Measurements from ENCODE around the gene TCF7L2.
A peak's percentile ranks its signal among the peaks of the same experiment; 100 is the strongest.
"Not testable (repeated sequence)": the region's sequence is repeated elsewhere in the genome, so short reads cannot be mapped to it uniquely, and the experiment has no call there.

Gene TCF7L2

GRCh38 chr10:113103131-113103840, 153.2 kb downstream of the TCF7L2 start:
- no peak for DNase-seq

DNA sequence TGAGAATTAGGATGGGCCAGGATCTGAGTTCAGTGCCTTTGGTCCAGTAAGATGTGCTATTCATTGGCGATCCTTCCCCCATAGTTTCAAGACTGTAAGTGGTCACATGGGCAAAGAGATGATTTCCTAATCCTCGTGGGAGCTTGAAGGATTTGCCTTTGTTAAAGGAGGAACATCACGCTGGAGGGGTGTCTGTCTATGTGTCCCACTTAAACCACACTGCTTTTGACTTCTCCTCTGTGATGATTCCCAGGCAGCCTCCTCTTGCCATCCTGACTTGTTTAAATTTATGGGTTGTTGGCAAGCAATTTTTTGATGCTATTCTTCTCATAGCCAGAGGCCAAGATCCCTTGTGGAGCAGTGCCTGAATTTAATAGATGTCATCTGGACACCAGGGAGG, 154.0 kb downstream of the TCF7L2 start:
- DNase-seq, result no peak

- DNase-seq, result peak; percentile 56
Observed at GRCh38 chr10:113108194-113108835, 158.3 kb downstream of the TCF7L2 start.

DNA sequence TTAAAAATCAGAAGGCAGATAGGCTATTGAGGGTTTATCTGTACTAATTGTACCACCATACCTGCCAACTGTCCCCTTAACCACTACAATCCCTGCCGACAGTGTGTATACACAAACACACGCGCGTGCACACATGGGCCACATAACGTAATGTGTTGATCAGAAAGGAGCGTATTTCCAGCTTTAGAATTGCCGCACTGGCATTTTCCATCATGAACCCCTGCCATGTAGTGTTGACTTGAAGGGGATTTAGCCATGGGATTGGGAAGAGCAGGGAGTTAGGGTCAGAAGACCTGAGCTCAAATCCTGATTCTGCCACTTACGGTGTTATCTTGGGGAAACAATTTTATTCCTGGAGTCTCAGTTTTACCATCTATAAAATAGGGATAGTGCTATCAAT, 158.9 kb downstream of the TCF7L2 start:
- no peak for DNase-seq

GRCh38 chr10:113109482-113109881, 159.4 kb downstream of the TCF7L2 start:
- DNase-seq, result not testable (repeated sequence)

DNA sequence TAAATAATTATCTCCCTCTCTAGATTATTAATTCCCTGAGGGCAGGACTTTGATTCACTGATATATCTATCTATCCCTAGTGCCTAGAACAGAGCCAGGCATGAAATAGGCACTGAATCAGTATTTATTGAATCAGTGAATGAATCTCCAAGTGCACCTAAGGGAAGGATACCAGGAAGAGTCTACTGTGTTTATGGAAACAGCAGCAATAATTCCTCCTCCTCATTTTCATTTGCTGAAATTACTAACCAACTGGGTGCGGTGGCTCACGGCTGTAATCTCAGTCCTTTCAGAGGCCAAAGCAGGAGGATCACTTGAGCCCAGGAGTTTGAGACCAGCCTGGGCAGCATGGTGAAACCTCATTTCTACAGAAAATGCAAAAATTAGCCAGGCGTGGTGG, 161.2 kb downstream of the TCF7L2 start:
- no peak for DNase-seq

- DNase-seq, result no peak
Observed at GRCh38 chr10:113111900-113112853, 162.1 kb downstream of the TCF7L2 start.

GRCh38 chr10:113113241-113113640, 163.2 kb downstream of the TCF7L2 start:
- no peak for DNase-seq

GRCh38 chr10:113113918-113114317, 163.9 kb downstream of the TCF7L2 start:
- no peak for DNase-seq

DNA sequence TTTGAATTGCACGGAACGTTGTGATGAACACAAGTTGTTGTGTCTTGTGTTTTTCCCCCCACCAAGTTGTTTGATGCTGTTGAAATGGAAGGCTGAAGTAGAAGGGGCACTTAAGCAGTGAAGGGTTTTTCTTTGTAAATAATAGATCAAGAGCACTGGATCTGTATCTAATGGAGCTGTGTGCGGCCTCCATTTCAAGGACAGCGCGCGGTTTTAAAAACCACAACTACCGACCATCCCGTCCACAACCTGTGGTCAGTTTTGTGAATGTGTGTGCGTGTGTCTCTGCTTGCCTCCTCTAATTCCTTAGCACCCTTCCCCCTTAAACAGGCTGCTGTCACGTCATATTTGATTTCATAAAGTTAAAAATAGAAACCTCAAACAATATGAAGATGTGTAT, 165.5 kb downstream of the TCF7L2 start:
- DNase-seq, result no peak

DNA sequence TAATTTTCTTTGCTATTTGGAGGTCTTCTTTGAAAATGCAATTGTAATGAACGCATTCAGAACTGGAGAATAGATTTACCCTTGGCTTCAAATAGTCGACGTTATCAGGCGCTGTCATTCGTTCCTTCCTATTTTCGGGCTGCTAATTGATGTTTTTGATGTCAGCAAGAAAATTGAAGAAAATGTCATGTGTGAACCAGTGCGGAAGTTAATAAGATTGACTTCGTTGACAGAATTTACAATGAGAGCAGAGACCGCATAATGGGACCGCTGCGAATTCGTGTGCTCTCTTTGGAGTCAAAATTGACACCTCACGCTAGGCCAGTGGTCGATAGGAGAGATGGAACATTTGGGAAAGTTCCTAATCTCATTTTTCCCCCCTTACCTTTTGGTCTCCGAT, 168.8 kb downstream of the TCF7L2 start:
- no peak for DNase-seq

GRCh38 chr10:113119801-113120200, 169.8 kb downstream of the TCF7L2 start:
- no peak for DNase-seq

- DNase-seq, result no peak
Observed at GRCh38 chr10:113121153-113121552, 171.1 kb downstream of the TCF7L2 start.

- no peak for DNase-seq
Observed at GRCh38 chr10:113122947-113123346, 172.9 kb downstream of the TCF7L2 start.

- DNase-seq, result no peak
Observed at GRCh38 chr10:113124724-113125123, 174.7 kb downstream of the TCF7L2 start.

DNA sequence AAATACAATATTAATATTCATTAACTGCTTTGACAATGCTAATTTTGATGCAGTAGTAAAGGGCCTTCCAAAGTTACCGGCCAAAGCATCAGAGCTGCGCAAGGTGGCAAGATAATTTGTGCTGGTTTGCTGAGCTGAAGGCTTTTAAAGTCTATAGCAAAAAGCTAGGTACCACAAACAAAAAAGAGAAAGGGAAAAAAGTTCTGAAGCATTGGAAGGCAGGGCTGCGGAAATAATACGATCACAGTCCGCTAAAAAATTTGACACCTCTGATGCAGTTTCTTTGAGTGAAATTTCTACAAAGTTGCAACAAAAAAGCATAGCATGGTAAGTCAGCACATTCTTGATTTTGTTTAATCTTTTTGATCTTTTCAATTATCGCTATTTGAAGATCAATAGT, 175.6 kb downstream of the TCF7L2 start:
- DNase-seq, result no peak

- DNase-seq, result peak; percentile 63
Observed at GRCh38 chr10:113126229-113127201, 176.5 kb downstream of the TCF7L2 start.

DNA sequence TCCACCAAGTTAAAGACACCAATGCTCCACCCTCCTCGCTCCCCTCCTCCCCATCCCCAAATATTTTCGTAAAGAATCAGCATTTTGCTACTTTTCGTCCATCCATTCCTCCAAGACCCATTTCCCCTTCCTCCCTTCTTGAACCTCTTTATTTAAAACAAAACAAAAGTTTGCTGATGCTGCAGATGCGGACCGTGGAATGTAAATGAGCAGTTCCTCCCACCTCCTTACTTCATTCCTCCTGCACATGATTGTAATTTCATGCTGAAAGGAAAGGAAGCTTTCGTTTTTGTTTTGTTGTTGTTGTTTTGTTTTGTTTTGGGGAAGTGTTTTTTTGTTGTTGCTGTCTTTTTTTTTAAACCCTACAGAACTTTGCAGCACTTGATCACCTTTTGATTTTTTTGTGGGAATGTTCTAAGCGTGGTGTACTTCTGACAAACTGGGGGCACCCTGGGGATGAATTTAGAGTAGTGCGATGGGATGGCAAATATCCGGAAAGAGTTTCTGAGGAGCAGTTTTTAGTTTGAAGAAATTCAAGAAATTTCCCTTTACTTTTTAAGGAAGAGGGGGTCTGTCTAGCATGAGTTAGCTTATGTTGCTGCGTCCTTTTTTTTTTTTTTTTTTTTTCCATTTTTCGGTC, 177.3 kb downstream of the TCF7L2 start:
- no peak for DNase-seq

DNA sequence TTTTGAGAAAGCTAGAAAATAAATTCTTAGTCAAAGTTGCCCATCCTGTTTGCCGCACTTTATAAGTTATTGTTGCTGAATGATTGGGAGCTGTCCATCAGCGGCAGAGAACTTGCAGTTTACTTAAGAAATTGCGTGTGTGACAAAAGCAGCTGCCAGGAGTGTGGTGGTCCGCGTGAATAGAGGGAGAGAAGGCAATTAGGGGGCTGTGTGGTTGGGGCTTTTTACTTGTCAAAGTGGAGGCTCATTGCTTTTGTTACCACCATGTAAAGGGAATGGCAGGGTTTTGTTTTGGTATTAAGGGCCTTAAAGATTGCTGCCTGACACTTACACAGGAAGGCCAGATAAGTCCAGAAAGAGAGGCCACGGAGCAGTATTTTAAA, 177.8 kb downstream of the TCF7L2 start:
- DNase-seq, result no peak

- no peak for DNase-seq
Observed at GRCh38 chr10:113128450-113129070, 178.5 kb downstream of the TCF7L2 start.

- no peak for DNase-seq
Observed at GRCh38 chr10:113129117-113129516, 179.1 kb downstream of the TCF7L2 start.

Measured in activated CD4-positive, alpha-beta T cell treated with anti-CD3 and anti-CD28 coated beads for 48 hours (primary cell).